H1 (cell line): ENCODE results near the gene TP53BP2. TPM values are rescaled to one million over a fixed set of nuclear protein-coding genes. Genes with fewer than 3 reads are reported as not detected.

Experiments used
- CTCF ChIA-PET: fragments of 300-600 bp; sonication (Branson Sonifier 250); formaldehyde crosslinking; loops from one replicate; lab custom pipeline; 2021; ENCODE audit not compliant: partially characterized antibody; lab: Charles Lee
- POLR2A ChIA-PET: fragments of 300-600 bp; sonication (Branson Sonifier 250); formaldehyde crosslinking; loops from one replicate; lab custom pipeline; 2021; ENCODE audit warnings: inconsistent platforms; ENCODE audit not compliant: partially characterized antibody; lab: Charles Lee
- DNase-seq, 2 experiments: peaks; one replicate each; pipeline versions ENCODE4 v3.0.0 to v3.0.0-alpha.2; 2010 to 2022; ENCODE audit warnings: low spot score in 2 of 2, low read depth in 1 of 2, mixed read lengths in 1 of 2
- FAIRE-seq: peaks from 2 replicates; lab custom pipeline; 2011; peaks lifted over from hg19 to GRCh38; lab: Jason Lieb, UNC
- H2AFZ ChIP-seq: 2 replicates; pipeline ENCODE4 v1.8.1; 2012; ENCODE audit warnings: low read length, inconsistent platforms
- H2AK5ac ChIP-seq: 2 replicates; pipeline ENCODE4 v1.6.1; 2013; ENCODE audit warnings: low read depth, low read length
- H2BK120ac ChIP-seq: replicated peaks from 2 replicates; pipeline ENCODE3; 2013; ENCODE audit warnings: low read depth, low read length, inconsistent platforms
- H2BK12ac ChIP-seq: 2 replicates; pipeline ENCODE4 v1.6.1; 2013; ENCODE audit warnings: low read depth, low read length
- H2BK15ac ChIP-seq: 2 replicates; pipeline ENCODE4 v1.6.1; 2013; ENCODE audit warnings: low read length
- H2BK20ac ChIP-seq: 2 replicates; pipeline ENCODE4 v1.6.1; 2013; ENCODE audit warnings: low read length
- H2BK5ac ChIP-seq: 2 replicates; pipeline ENCODE4 v1.6.1; 2013; ENCODE audit warnings: low read depth, low read length
- H3K14ac ChIP-seq: 2 replicates; pipeline ENCODE4 v1.6.1; 2013; ENCODE audit warnings: inconsistent platforms; ENCODE audit not compliant: insufficient read length
- H3K18ac ChIP-seq: 2 replicates; pipeline ENCODE4 v1.6.1; 2013; ENCODE audit warnings: low read length; ENCODE audit errors: extremely low read depth
- H3K23ac ChIP-seq: 2 replicates; pipeline ENCODE4 v1.6.1; 2013; ENCODE audit warnings: inconsistent platforms; ENCODE audit not compliant: insufficient read length
- H3K23me2 ChIP-seq: 2 replicates; pipeline ENCODE4 v1.6.1; 2013; ENCODE audit warnings: low read depth, low read length
- H3K27ac ChIP-seq: 2 replicates; pipeline ENCODE4 v1.6.1; 2011; ENCODE audit warnings: low read depth, low read length, inconsistent platforms
- H3K27me3 ChIP-seq, 4 experiments: replicated peaks in 1 of 4; 1 replicate in 1 of 4; 2 replicates in 3 of 4; pipeline versions ENCODE4 v1.6.1 to v1.8.1; 2011 to 2013; ENCODE audit warnings: low read length in 3 of 4, mild to moderate bottlenecking in 3 of 4, inconsistent platforms in 2 of 4, mixed read lengths in 2 of 4, moderate library complexity in 1 of 4; ENCODE audit not compliant: control insufficient read depth in 3 of 4, insufficient read depth in 3 of 4; ENCODE audit errors: extremely low read depth in 1 of 4
- H3K36me3 ChIP-seq, 4 experiments: 2 replicates each; pipeline versions ENCODE4 v1.6.1 to v1.8.1; 2011 to 2013; ENCODE audit warnings: mild to moderate bottlenecking in 4 of 4, low read length in 3 of 4, moderate library complexity in 2 of 4, control low read depth in 1 of 4, inconsistent platforms in 1 of 4; ENCODE audit not compliant: insufficient read depth in 4 of 4, control insufficient read depth in 2 of 4
- H3K4ac ChIP-seq: replicated peaks from 2 replicates; pipeline ENCODE3; 2013; ENCODE audit warnings: low read length, low read depth, mixed read lengths, inconsistent platforms; ENCODE audit not compliant: insufficient read length
- H3K4me1 ChIP-seq, 4 experiments: replicated peaks in 1 of 4; 1 replicate in 1 of 4; 2 replicates in 3 of 4; pipeline versions ENCODE4 v1.6.1 to v1.8.1; 2011 to 2013; ENCODE audit warnings: low read length in 3 of 4, inconsistent platforms in 2 of 4, mixed read lengths in 1 of 4; ENCODE audit not compliant: insufficient read depth in 4 of 4, control insufficient read depth in 3 of 4
- H3K4me2 ChIP-seq, 2 experiments: 2 replicates each; pipeline versions ENCODE4 v1.6.1 to v1.8.1; 2011 to 2013; ENCODE audit warnings: low read depth in 2 of 2, low read length in 2 of 2, control low read depth in 1 of 2, inconsistent platforms in 1 of 2, mild to moderate bottlenecking in 1 of 2; ENCODE audit not compliant: insufficient read depth in 1 of 2
- H3K4me3 ChIP-seq, 4 experiments: fragments of 200-600, 300-600 bp in 1 of 4; sonication (generic), shearing (Covaris generic), sonication (Bioruptor Twin) in 1 of 4; 2 replicates each; pipeline versions ENCODE4 v1.5.1 to v1.8.1; 2011 to 2016; ENCODE audit warnings: low read length in 4 of 4, low read depth in 3 of 4, control low read depth in 2 of 4, inconsistent platforms in 2 of 4, mild to moderate bottlenecking in 2 of 4, mixed read lengths in 1 of 4, moderate library complexity in 1 of 4; ENCODE audit not compliant: insufficient read depth in 2 of 4; ENCODE audit errors: extremely low read depth in 1 of 4
- H3K56ac ChIP-seq: replicated peaks from 2 replicates; pipeline ENCODE3; 2013; ENCODE audit warnings: low read depth, mild to moderate bottlenecking, mixed read lengths, low read length, inconsistent platforms; ENCODE audit not compliant: insufficient read length
- H3K79me1 ChIP-seq: 2 replicates; pipeline ENCODE4 v1.6.1; 2013; ENCODE audit warnings: low read depth, low read length, control low read depth
- H3K79me2 ChIP-seq, 2 experiments: 2 replicates each; pipeline versions ENCODE4 v1.6.1 to v1.8.1; 2012 to 2013; ENCODE audit warnings: low read length in 2 of 2, mild to moderate bottlenecking in 2 of 2, inconsistent platforms in 1 of 2; ENCODE audit not compliant: insufficient read depth in 2 of 2, control insufficient read depth in 1 of 2
- H3K9ac ChIP-seq, 4 experiments: replicated peaks in 1 of 4; 1 replicate in 1 of 4; 2 replicates in 3 of 4; pipeline versions ENCODE4 v1.6.1 to v1.8.1; 2011 to 2013; ENCODE audit warnings: low read depth in 3 of 4, low read length in 3 of 4, control low read depth in 2 of 4, mild to moderate bottlenecking in 2 of 4, moderate library complexity in 2 of 4, inconsistent platforms in 1 of 4; ENCODE audit errors: extremely low read depth in 1 of 4
- H3K9me3 ChIP-seq, 2 experiments: 2 replicates each; pipeline versions ENCODE4 v1.6.1 to v1.8.1; 2012 to 2013; ENCODE audit warnings: mild to moderate bottlenecking in 2 of 2, moderate library complexity in 2 of 2, control low read depth in 1 of 2, inconsistent platforms in 1 of 2, low read depth in 1 of 2, low read length in 1 of 2, mixed read lengths in 1 of 2; ENCODE audit not compliant: insufficient read depth in 2 of 2
- H4K20me1 ChIP-seq, 2 experiments: replicated peaks in 1 of 2; 2 replicates each; pipeline versions ENCODE3 to v1.8.1; 2011 to 2013; ENCODE audit warnings: inconsistent platforms in 2 of 2, low read length in 2 of 2, mild to moderate bottlenecking in 1 of 2; ENCODE audit not compliant: insufficient read depth in 2 of 2, control insufficient read depth in 1 of 2
- H4K5ac ChIP-seq: 2 replicates; pipeline ENCODE4 v1.6.1; 2013; ENCODE audit warnings: low read length, low read depth, mixed read lengths, inconsistent platforms; ENCODE audit not compliant: insufficient read length
- H4K8ac ChIP-seq: 2 replicates; pipeline ENCODE4 v1.8.0; 2013; ENCODE audit warnings: mild to moderate bottlenecking, moderate library complexity, low read length, inconsistent platforms; ENCODE audit not compliant: insufficient read depth; ENCODE audit errors: extremely low read depth
- H4K91ac ChIP-seq: replicated peaks from 2 replicates; pipeline ENCODE3; 2013; ENCODE audit warnings: low read length, mixed read lengths, inconsistent platforms; ENCODE audit not compliant: insufficient read length
- ATF2 ChIP-seq: IDR thresholded peaks from 2 replicates; pipeline ENCODE4 v1.6.1; 2012; ENCODE audit warnings: low read length, inconsistent platforms
- CREB1 ChIP-seq: IDR thresholded peaks from 2 replicates; pipeline ENCODE4 v1.6.1; 2012; ENCODE audit warnings: inconsistent platforms
- CTBP2 ChIP-seq: IDR thresholded peaks from 2 replicates; pipeline ENCODE4 v1.7.0; 2011; ENCODE audit warnings: borderline replicate concordance, mild to moderate bottlenecking, moderate library complexity, mixed read lengths, low read length; ENCODE audit not compliant: insufficient read depth, insufficient read length
- E2F6 ChIP-seq: IDR thresholded peaks from 2 replicates; pipeline ENCODE4 v1.6.1; 2012; ENCODE audit warnings: inconsistent platforms
- FOSL1 ChIP-seq: IDR thresholded peaks from 2 replicates; pipeline ENCODE4 v1.6.1; 2011; ENCODE audit warnings: mild to moderate bottlenecking, low read depth, low read length, moderate library complexity; ENCODE audit not compliant: insufficient read depth
- HDAC6 ChIP-seq: IDR thresholded peaks from one replicate; pipeline ENCODE4 v1.7.1; 2012; ENCODE audit warnings: low read depth, mild to moderate bottlenecking, inconsistent platforms, low read length, moderate library complexity
- POLR2A ChIP-seq, 2 experiments: IDR thresholded peaks; 1 replicate in 1 of 2; 2 replicates in 1 of 2; pipeline ENCODE4 v1.6.1; 2011; ENCODE audit warnings: low read depth in 2 of 2, low read length in 2 of 2, mild to moderate bottlenecking in 2 of 2; ENCODE audit errors: control extremely low read depth in 1 of 2
- RAD21 ChIP-seq, 2 experiments: IDR thresholded peaks in 1 of 2; conservative IDR thresholded peaks in 1 of 2; 2 replicates each; pipeline ENCODE4 v1.6.1; 2011; ENCODE audit warnings: low read depth in 2 of 2, low read length in 2 of 2, improper control_type of control experiment in 1 of 2, inconsistent platforms in 1 of 2, mild to moderate bottlenecking in 1 of 2, moderate library complexity in 1 of 2
- SAP30 ChIP-seq: fragments of 300-600 bp; sonication (generic); IDR thresholded peaks from 2 replicates; pipeline ENCODE4 v1.7.1; 2012; ENCODE audit warnings: low read length, moderate library complexity, mild to moderate bottlenecking, inconsistent platforms; ENCODE audit not compliant: insufficient read depth, insufficient replicate concordance
- SIRT6 ChIP-seq: IDR thresholded peaks from one replicate; pipeline ENCODE4 v1.7.1; 2012; ENCODE audit warnings: low read length, inconsistent platforms
- WGBS, 2 experiments: shearing (Covaris generic) in 1 of 2; methylation state at CpG; one replicate each; pipeline versions ENCODE4 v1.1.6 to v1.1.7; 2013 to 2015; ENCODE audit warnings: low lambda C conversion rate in 2 of 2, mixed read lengths in 2 of 2, inconsistent platforms in 1 of 2, low coverage in 1 of 2, missing lambda C conversion rate in 1 of 2; ENCODE audit not compliant: insufficient replicate concordance in 2 of 2, insufficient coverage in 1 of 2, insufficient read length in 1 of 2; ENCODE audit errors: extremely low coverage in 1 of 2, missing lambda C conversion rate in 1 of 2; 5-methylcytosine and 5-hydroxymethylcytosine counted together
- polyA plus RNA-seq, 7 experiments: library from polyadenylated mRNA; depleted of rRNA in 3 of 7; stranded (reverse) in 5 of 7; unstranded in 2 of 7; fragments of >200 nt in 5 of 7; fragments of 200-250 nt in 2 of 7; gene quantifications; 1 replicate in 5 of 7; 2 replicates in 1 of 7; 4 replicates in 1 of 7; pipeline versions ENCODE4 v1.2.1 to v1.2.3, GENCODE V29; 2011 to 2013; ENCODE audit warnings: missing spikeins in 2 of 7, mixed read lengths in 2 of 7
- total RNA-seq: library from RNA; stranded (reverse); fragmentation: NEBNext Ultra II Directional; extraction: Animal tissue kit (Norgen Biotek cat#: 25700); gene quantifications from 2 replicates; pipeline ENCODE4 v1.2.1, GENCODE V29; 2021

The TP53BP2 gene
- total and polyA plus RNA-seq, 2 of the 8 experiments (the other 6 are each of a cell fraction or from before 2014, with no cell fraction given), result 18.0 to 38.7 TPM

GRCh38 chr1:223793716-223794115 is 52.0 kb downstream of the TP53BP2 start:
- no peak overlapping the region for H3K14ac ChIP-seq
- no peak overlapping the region for H2BK12ac ChIP-seq
- H4K5ac ChIP-seq, result no peak overlapping the region
- no peak overlapping the region for H4K8ac ChIP-seq
- no peaks in the 10 kb centered on the region for H3K79me1 ChIP-seq
- 93% methylated on average over 4 of the region's 4 CpGs; no CpG with 5 or more reads in 1 of the 2 experiments for WGBS, 2 experiments
- no peak overlapping the region for H2BK20ac ChIP-seq
- CTCF ChIA-PET, result no interaction called here
- no peak overlapping the region for H3K18ac ChIP-seq
- H2BK15ac ChIP-seq, result no peak overlapping the region
- no peaks in the 10 kb centered on the region for H3K27me3 ChIP-seq
- no peak overlapping the region for H3K9ac ChIP-seq
- H4K20me1 ChIP-seq, result peaks cover 0 to 1% of the 10 kb centered on the region in 2 experiments
- DNase-seq (no peak), FAIRE-seq (no peak)
- H3K23me2 ChIP-seq, result no peaks in the 10 kb centered on the region
- no peak overlapping the region for H4K91ac ChIP-seq
- no peak overlapping the region for H2AFZ ChIP-seq
- peaks cover 10 to 55% (median 20%) of the 10 kb centered on the region in 4 experiments; a peak in 7 of 8 replicates for H3K36me3 ChIP-seq
- H2BK120ac ChIP-seq, result no peak overlapping the region
- H3K27ac ChIP-seq, result no peak overlapping the region
- H3K4me1 ChIP-seq, result no peaks in the 10 kb centered on the region
- H3K56ac ChIP-seq, result no peak overlapping the region
- no peak overlapping the region for H3K4ac ChIP-seq
- no peak for TF ChIP-seq SAP30
- no peak for TF ChIP-seq CREB1
- no peak for TF ChIP-seq SIRT6
- no peak for TF ChIP-seq RAD21 (IDR thresholded peaks at IDR 0.05 in 1 of 2, conservative IDR thresholded peaks at IDR 0.05 in 1 of 2; ENCODE audit: low read depth in 2 of 2, low read length in 2 of 2)
- no peak for TF ChIP-seq CTBP2
- TF ChIP-seq HDAC6, result no peak
- no peak for TF ChIP-seq FOSL1
- no peak for TF ChIP-seq ATF2
- no peak for TF ChIP-seq POLR2A (IDR thresholded peaks at IDR 0.05; ENCODE audit: control extremely low read depth in 1 of 2, low read depth in 2 of 2, low read length in 2 of 2)
- no peak for TF ChIP-seq E2F6
- H2BK5ac ChIP-seq, result no peak overlapping the region
- no peak overlapping the region for H3K4me2 ChIP-seq
- no peaks in the 10 kb centered on the region for H3K79me2 ChIP-seq
- no peaks in the 10 kb centered on the region for H3K9me3 ChIP-seq
- H3K4me3 ChIP-seq, result no peak overlapping the region
- H3K23ac ChIP-seq, result no peak overlapping the region
- POLR2A ChIA-PET, result no interaction called here
- H2AK5ac ChIP-seq, result no peak overlapping the region
